GM21737 (cell line): ENCODE measurements around the gene NR5A2.
"Not testable (repeated sequence)": the region's sequence is repeated elsewhere in the genome, so short reads cannot be mapped to it uniquely, and the experiment has no call there.

Source experiments
- ATAC-seq: cut with Tn5 transposase; IDR thresholded peaks from one replicate; pipeline ENCODE4 v1.9.1; 2021; ENCODE audit warnings: mild to moderate bottlenecking, moderate library complexity; ENCODE audit not compliant: unreplicated experiment

NR5A2 gene

GRCh38 chr1:200187332-200187731 lies 159.8 kb downstream of the NR5A2 start:
- ATAC-seq, result not testable (repeated sequence)

- no peak for ATAC-seq
Measured at GRCh38 chr1:200191993-200192392, 164.5 kb downstream of the NR5A2 start.

GRCh38 chr1:200194477-200194876 lies 167.0 kb downstream of the NR5A2 start:
- no peak for ATAC-seq

- ATAC-seq, result no peak
Measured at GRCh38 chr1:200198236-200198635, 170.7 kb downstream of the NR5A2 start.

GRCh38 chr1:200205216-200205995 lies 177.9 kb downstream of the NR5A2 start:
- no peak for ATAC-seq

- no peak for ATAC-seq
Measured at GRCh38 chr1:200206340-200206739, 178.8 kb downstream of the NR5A2 start.

GRCh38 chr1:200206761-200207160 lies 179.3 kb downstream of the NR5A2 start:
- ATAC-seq, result no peak

- ATAC-seq, result no peak
Measured at GRCh38 chr1:200207711-200208126, 180.2 kb downstream of the NR5A2 start.

- no peak for ATAC-seq
Measured at GRCh38 chr1:200211157-200211556, 183.6 kb downstream of the NR5A2 start.

- ATAC-seq, result no peak
Measured at GRCh38 chr1:200213392-200213791, 185.9 kb downstream of the NR5A2 start.

GRCh38 chr1:200213921-200214320 lies 186.4 kb downstream of the NR5A2 start:
- ATAC-seq, result no peak

GRCh38 chr1:200215350-200215749 lies 187.8 kb downstream of the NR5A2 start:
- no peak for ATAC-seq

GRCh38 chr1:200217703-200218102 lies 190.2 kb downstream of the NR5A2 start:
- ATAC-seq, result no peak

GRCh38 chr1:200221614-200222282 lies 194.2 kb downstream of the NR5A2 start:
- no peak for ATAC-seq

GRCh38 chr1:200223207-200223606 lies 195.7 kb downstream of the NR5A2 start:
- no peak for ATAC-seq

- no peak for ATAC-seq
Measured at GRCh38 chr1:200223613-200224012, 196.1 kb downstream of the NR5A2 start.

GRCh38 chr1:200224315-200224714 lies 196.8 kb downstream of the NR5A2 start:
- no peak for ATAC-seq

GRCh38 chr1:200226268-200226968 lies 198.9 kb downstream of the NR5A2 start:
- no peak for ATAC-seq

GRCh38 chr1:200226969-200227303 lies 199.4 kb downstream of the NR5A2 start:
- ATAC-seq, result no peak
